ENCODE results near the gene OR2A2. TPM values are rescaled to one million over a fixed set of nuclear protein-coding genes. Genes with fewer than 3 reads are reported as not detected.

Gene OR2A2
- total and polyA plus RNA-seq, 2 donors (not counting 3 experiments of a cell fraction or from before 2014, with no cell fraction given), result not detected

GRCh38 chr7:144144426-144144825 lies 35.0 kb downstream of the OR2A2 start:
- dilution Hi-C loops (cut with MboI; ENCODE audit: extremely low pct_ligation_motif_present, low sequenced_read_pairs), result no loop called here
- no peak overlapping the region for H3K9ac ChIP-seq (replicated peaks; ENCODE audit: extremely low read depth, insufficient read depth, low read length)
- POLR2A ChIA-PET, result no interaction called here

GRCh38 chr7:144148224-144148827 lies 38.9 kb downstream of the OR2A2 start:
- no peak for DNase-seq (ENCODE audit: low read depth, low spot score)
- Histone ChIP-seq H3K4me3 (replicated peaks in 1 of 3; ENCODE audit: insufficient read depth in 1 of 3, low read depth in 1 of 3, low read length in 3 of 3) (no peak overlapping the region), H3K79me2 (ENCODE audit: control insufficient read depth, insufficient read depth, low read length) (no peaks in the 10 kb centered on the region), H3K27me3 (ENCODE audit: control insufficient read depth in 2 of 2, insufficient read depth in 2 of 2, low read length in 2 of 2) (peaks cover 1 to 3% of the 10 kb centered on the region in 2 experiments), H3K9me3 (replicated peaks; ENCODE audit: control insufficient read depth, insufficient read depth, low read length) (no peaks in the 10 kb centered on the region), H3K4me2 (ENCODE audit: insufficient read depth, low read length) (no peak overlapping the region), H3K27ac (ENCODE audit: insufficient read depth, low read depth, low read length) (no peak overlapping the region), H2AFZ (ENCODE audit: low read depth, low read length) (no peak overlapping the region), H3K9me1 (replicated peaks; ENCODE audit: control insufficient read depth, extremely low read depth, insufficient read depth, low read length) (no peaks in the 10 kb centered on the region), H4K20me1 (replicated peaks; ENCODE audit: control insufficient read depth, extremely low read depth, insufficient read depth, low read length) (no peaks in the 10 kb centered on the region), H3K36me3 (ENCODE audit: control insufficient read depth in 2 of 2, extremely low read depth in 1 of 2, insufficient read depth in 2 of 2, low read length in 2 of 2) (no peaks in the 10 kb centered on the region), H3K4me1 (ENCODE audit: control insufficient read depth, extremely low read depth, insufficient read depth, low read length) (no peaks in the 10 kb centered on the region), H3K9ac (replicated peaks; ENCODE audit: extremely low read depth, insufficient read depth, low read length) (no peak overlapping the region)
- dilution Hi-C loops (cut with MboI; ENCODE audit: extremely low pct_ligation_motif_present, low sequenced_read_pairs) (no loop called here), intact Hi-C loops (cut with micrococcal nuclease) (no loop called here)
- POLR2A ChIA-PET, result no interaction called here
- CTCF ChIA-PET, result interaction anchor here (1.0 kb wide), 1 partner anchor 20 kb away, joined by 4 read pairs; no protein-coding TSS in a partner anchor
- FAIRE-seq, result no peak
- no peak for TF ChIP-seq MAX (IDR thresholded peaks at IDR 0.05; ENCODE audit: insufficient read depth, insufficient read length)
- TF ChIP-seq POLR2A (IDR thresholded peaks at IDR 0.05; ENCODE audit: low read depth, low read length), result no peak
- TF ChIP-seq, protein P1, sequence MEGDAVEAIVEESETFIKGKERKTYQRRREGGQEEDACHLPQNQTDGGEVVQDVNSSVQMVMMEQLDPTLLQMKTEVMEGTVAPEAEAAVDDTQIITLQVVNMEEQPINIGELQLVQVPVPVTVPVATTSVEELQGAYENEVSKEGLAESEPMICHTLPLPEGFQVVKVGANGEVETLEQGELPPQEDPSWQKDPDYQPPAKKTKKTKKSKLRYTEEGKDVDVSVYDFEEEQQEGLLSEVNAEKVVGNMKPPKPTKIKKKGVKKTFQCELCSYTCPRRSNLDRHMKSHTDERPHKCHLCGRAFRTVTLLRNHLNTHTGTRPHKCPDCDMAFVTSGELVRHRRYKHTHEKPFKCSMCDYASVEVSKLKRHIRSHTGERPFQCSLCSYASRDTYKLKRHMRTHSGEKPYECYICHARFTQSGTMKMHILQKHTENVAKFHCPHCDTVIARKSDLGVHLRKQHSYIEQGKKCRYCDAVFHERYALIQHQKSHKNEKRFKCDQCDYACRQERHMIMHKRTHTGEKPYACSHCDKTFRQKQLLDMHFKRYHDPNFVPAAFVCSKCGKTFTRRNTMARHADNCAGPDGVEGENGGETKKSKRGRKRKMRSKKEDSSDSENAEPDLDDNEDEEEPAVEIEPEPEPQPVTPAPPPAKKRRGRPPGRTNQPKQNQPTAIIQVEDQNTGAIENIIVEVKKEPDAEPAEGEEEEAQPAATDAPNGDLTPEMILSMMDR (IDR thresholded peaks at IDR 0.05; ENCODE audit: extremely low read depth in 1 of 2, insufficient read depth in 1 of 2, low read depth in 1 of 2, low read length in 2 of 2), result no peak
- no peak for TF ChIP-seq EZH2 (IDR thresholded peaks at IDR 0.05; ENCODE audit: borderline replicate concordance, low read depth, low read length, severe bottlenecking)
- TF ChIP-seq FOS (IDR thresholded peaks at IDR 0.05; ENCODE audit: borderline replicate concordance, insufficient read depth, low read length), result no peak
- no peak for TF ChIP-seq GATA2 (IDR thresholded peaks at IDR 0.05; ENCODE audit: insufficient read depth, insufficient read length, low read depth, low read length)
- TF ChIP-seq MYC (IDR thresholded peaks at IDR 0.05; ENCODE audit: low read depth, low read length), result no peak
- no peak for TF ChIP-seq POLR2AphosphoS5 (IDR thresholded peaks at IDR 0.05; ENCODE audit: insufficient read depth, low read depth, low read length)
- no peak for TF ChIP-seq JUN (IDR thresholded peaks at IDR 0.05; ENCODE audit: borderline replicate concordance, insufficient read depth, insufficient read length, low read depth)
- BruUV-seq (replicated peaks), result no TSS peak

More at GRCh38 chr7:144144426-144144825, 35.0 kb downstream of the OR2A2 start:
- FAIRE-seq (no peak), DNase-seq (ENCODE audit: low read depth, low spot score) (no peak)
- Histone ChIP-seq H3K9me1 (replicated peaks; ENCODE audit: control insufficient read depth, extremely low read depth, insufficient read depth, low read length) (no peaks in the 10 kb centered on the region), H3K79me2 (ENCODE audit: control insufficient read depth, insufficient read depth, low read length) (no peaks in the 10 kb centered on the region), H3K36me3 (ENCODE audit: control insufficient read depth in 2 of 2, extremely low read depth in 1 of 2, insufficient read depth in 2 of 2, low read length in 2 of 2) (no peaks in the 10 kb centered on the region), H3K4me3 (replicated peaks in 1 of 3; ENCODE audit: insufficient read depth in 1 of 3, low read depth in 1 of 3, low read length in 3 of 3) (no peak overlapping the region), H3K27me3 (ENCODE audit: control insufficient read depth in 2 of 2, insufficient read depth in 2 of 2, low read length in 2 of 2) (peaks cover 0 to 2% of the 10 kb centered on the region in 2 experiments), H3K27ac (ENCODE audit: insufficient read depth, low read depth, low read length) (no peak overlapping the region), H3K9me3 (replicated peaks; ENCODE audit: control insufficient read depth, insufficient read depth, low read length) (no peaks in the 10 kb centered on the region), H3K4me1 (ENCODE audit: control insufficient read depth, extremely low read depth, insufficient read depth, low read length) (no peaks in the 10 kb centered on the region), H2AFZ (ENCODE audit: low read depth, low read length) (no peak overlapping the region), H3K4me2 (ENCODE audit: insufficient read depth, low read length) (no peak overlapping the region), H4K20me1 (replicated peaks; ENCODE audit: control insufficient read depth, extremely low read depth, insufficient read depth, low read length) (no peaks in the 10 kb centered on the region)
- BruUV-seq (replicated peaks), result no TSS peak
- intact Hi-C loops (cut with micrococcal nuclease), result no loop called here
- TF ChIP-seq GATA2 (IDR thresholded peaks at IDR 0.05; ENCODE audit: insufficient read depth, insufficient read length, low read depth, low read length) (no peak), JUN (IDR thresholded peaks at IDR 0.05; ENCODE audit: borderline replicate concordance, insufficient read depth, insufficient read length, low read depth) (no peak)
- CTCF ChIA-PET, result interaction anchor here (2.0 kb wide), 1 partner anchor 16 kb away, joined by 5 read pairs; no protein-coding TSS in a partner anchor

Measured in endothelial cell of umbilical vein (primary cell).